HG03460 (cell line): ENCODE data around the gene RBM4.

Experiments
- ATAC-seq: cut with Tn5 transposase; IDR thresholded peaks from one replicate; pipeline ENCODE4 v1.9.1; 2021; ENCODE audit not compliant: unreplicated experiment

Gene RBM4

DNA sequence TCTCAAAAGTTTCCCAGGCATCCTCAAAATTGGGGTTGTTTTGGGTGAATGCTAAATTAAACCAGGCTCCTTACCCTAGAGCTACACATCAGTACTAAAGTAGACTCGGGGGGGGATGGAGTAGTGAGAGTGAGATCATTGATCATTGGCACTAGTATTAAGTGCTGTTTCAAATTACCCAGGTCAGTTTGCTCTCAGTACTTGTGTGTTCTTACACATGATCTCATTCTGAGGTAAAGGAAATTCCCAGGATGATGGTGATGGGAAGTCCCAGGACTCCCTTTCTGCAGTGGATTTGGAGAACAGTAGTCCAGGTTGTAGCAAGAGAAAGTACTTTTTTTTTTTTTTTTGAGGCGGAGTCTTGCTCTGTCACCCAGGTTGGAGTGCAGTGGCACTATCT is 12.5 kb downstream of the RBM4 start:
- no peak for ATAC-seq

GRCh38 chr11:66652651-66653050 is 14.1 kb downstream of the RBM4 start:
- ATAC-seq = no peak

GRCh38 chr11:66653123-66653522 is 14.6 kb downstream of the RBM4 start:
- no peak for ATAC-seq

DNA sequence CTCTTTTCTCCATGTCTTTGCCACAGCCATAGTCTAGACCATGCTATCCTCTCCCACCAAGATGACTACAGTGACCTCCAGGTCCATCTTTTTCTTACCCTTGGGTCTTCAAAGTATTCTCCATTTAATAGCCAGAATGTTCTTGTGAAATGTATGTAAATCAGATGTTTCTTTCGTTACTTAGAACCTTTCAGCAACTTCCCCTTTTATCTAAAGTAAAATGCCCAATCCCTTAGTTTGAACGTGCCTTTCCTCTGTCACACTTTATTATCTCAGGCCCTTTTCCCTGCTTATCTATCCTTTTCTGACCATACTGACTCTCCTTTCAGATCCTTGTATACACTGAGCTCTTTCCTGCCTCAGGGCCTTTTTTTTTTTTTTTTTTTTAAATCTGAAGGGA is 21.3 kb downstream of the RBM4 start:
- ATAC-seq = no peak

- no peak for ATAC-seq
These were observed 25.3 kb downstream of the RBM4 start for GRCh38 chr11:66663741-66664296.

GRCh38 chr11:66665369-66665768 is 26.9 kb downstream of the RBM4 start:
- ATAC-seq = no peak

DNA sequence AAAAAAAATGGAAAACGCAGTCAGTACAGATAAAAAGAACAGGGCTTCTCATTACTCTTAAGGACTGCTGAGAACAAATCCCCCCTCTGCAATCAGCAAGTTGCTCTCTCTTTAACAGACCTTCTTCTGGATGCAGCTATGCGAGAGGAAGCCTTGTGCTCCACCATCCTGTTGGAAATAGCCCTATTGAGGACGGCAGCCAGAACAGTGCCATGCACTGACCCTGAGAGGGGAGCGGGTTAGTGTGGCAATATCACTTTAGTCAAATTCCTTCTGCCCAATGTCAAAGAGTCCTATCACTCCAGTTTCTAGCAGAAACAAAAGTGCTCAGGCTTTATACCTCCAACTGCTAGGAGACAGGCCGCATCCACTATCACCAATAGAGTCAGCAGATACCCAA is 32.3 kb downstream of the RBM4 start:
- no peak for ATAC-seq

GRCh38 chr11:66674964-66675602 is 36.6 kb downstream of the RBM4 start:
- ATAC-seq = no peak

DNA sequence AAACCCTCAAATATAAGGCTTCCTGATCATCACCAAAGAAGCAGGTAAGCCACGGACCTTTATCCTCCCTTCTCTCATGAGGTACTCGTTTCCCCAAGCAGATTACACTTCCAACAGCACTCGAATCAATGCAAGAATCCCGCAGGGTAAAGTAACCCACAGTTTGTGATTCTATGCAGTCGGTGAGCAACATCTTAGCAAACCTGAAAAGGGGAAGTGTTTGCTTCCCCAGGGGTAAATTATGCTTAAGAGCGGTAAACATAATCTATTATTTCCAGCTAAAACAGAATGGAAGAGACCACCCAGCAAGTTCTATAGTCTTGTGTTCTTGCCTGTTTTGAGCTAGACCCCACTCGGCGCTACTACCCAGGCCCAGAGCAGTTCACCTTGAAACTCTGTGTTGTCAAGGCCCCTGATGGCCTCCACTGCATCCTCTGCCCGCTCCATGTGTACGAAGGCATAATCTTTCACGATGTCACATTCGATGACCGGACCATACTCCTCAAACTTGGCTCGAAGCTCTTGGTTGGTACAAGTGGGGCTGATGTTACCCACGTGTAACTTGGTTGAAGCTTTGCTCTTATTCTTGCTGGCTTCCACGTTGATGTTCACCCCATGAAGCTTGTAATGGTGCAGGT is 37.9 kb downstream of the RBM4 start:
- no peak for ATAC-seq

GRCh38 chr11:66676931-66677598 is 38.6 kb downstream of the RBM4 start:
- no peak for ATAC-seq

DNA sequence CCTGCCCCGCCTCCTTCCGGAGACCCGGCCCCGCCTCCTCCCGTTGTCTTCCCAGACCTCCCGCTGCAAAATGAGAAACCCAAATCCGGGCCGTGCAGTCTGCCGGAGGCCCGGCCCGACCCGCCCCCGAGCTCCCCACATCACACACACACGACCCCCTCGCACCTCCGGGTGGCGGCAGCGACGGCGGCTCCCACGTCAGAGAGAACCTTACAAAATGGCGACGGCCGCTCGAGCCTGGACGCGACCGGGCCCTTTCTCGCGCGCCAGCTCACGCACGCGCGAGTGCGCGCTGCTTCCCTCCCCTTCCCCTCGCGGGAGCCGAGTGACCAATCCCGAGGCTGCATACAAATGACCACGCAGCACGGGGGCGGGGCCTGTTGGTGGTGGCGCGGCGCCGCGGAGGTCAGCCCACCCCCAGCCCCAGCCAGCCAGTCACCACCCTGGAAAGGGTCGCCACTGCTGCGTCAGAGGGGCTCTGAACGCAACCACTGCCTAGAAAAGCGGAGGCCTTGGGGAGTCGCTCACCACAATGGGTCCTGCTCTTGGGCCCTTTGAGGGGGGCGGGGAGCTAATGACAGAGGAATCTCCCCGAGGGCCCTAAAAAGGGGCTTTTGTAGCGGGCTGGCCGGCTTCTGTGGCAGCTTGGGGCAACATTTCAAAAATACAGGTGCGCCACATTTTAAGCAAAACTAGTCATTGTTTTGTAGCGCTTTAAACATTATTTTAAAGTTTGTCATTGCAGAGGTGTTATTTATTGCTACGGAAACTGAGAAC is 39.3 kb downstream of the RBM4 start, which contains the start of gene RBM4B:
RBM4B (minus strand) TSS at position 289 of the 777 bp plus-strand sequence. CDS start 808 bp downstream, outside the sequence.
- ATAC-seq = peak; percentile 80

- no peak for ATAC-seq
These were observed 42.6 kb downstream of the RBM4 start for GRCh38 chr11:66680966-66681645.

DNA sequence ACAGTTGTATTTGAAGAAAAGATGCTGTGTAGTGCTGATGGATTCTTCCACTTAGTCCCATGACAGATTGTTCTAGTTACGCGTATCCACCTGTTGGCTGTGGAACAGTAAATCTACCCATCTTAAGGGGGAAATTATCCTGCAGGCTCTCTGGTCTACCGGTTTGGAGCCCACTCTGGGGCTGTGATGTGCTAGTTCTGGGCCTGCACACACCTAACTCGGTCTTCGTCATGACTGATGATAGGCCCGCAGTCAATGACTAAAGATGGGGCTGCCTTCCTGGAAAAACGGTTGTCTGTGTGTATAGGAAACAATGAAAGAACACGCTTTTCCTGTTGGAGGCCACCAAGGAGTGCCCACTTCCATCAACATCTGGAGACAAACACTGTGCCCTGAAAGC is 45.4 kb downstream of the RBM4 start:
- no peak for ATAC-seq

DNA sequence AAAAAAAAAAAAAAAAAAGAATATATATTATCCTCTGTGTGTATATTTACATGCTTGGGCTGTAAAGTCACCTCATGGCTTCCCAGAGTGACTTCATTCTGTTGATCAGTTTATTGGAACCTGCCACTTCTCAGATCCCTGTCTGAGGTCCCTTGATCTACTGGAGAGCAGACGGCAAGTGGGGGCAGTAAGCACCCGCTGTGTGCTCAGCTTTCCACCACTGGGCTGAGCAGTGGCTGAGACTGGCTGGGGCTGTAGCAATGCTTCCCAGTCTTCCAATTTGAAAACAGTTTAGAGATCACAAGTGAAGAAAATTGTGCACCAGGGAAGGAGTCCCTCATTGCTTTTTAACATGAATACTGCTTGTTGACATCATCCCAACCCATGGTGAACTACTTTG is 46.1 kb downstream of the RBM4 start:
- no peak for ATAC-seq

- ATAC-seq = no peak
These were observed 47.0 kb downstream of the RBM4 start for GRCh38 chr11:66685276-66686099.

GRCh38 chr11:66686100-66686785 is 47.7 kb downstream of the RBM4 start:
- ATAC-seq = no peak

- ATAC-seq = no peak
These were observed 48.6 kb downstream of the RBM4 start for GRCh38 chr11:66686801-66687750.

DNA sequence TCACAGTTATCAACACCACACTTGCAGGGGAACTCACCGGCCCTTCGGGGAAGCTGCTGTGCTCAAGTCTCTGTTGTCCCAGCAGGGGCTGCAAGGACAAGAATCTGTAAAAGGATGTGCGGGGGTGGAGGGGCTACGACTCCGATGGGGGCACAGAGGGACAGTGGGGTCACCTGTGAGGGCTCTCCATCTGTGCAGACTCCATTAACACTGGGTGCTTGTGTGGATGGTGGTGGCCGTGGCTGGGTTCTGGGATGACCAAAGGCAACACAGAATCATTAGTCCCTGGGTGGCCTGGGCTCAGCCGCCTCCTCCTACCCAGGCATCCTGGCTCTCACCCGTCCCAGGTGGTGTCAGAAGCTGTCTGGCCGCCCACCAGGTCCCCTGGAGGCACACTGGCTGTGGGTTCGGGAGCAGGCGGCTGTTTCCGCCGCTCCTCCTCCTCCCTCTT is 49.4 kb downstream of the RBM4 start:
- ATAC-seq = no peak
